ENCODE measurements around the gene KLHL10.

GRCh38 chr17:41835800-41836549 is 1.6 kb upstream of the KLHL10 start, which contains the start of gene NT5C3B:
- TF ChIP-seq CTCF (IDR thresholded peaks at IDR 0.05) (no peak), POLR2A (IDR thresholded peaks at IDR 0.05) (peak in 1 of 4 donors; percentile 38)

All from esophagus squamous epithelium (tissue), 4 donors.